HCT116 (cell line): Measurements from ENCODE around the gene DSTYK. TPM values are rescaled to one million over a fixed set of nuclear protein-coding genes. Genes with fewer than 3 reads are reported as not detected.

Source experiments
- ATAC-seq: fragments of 200-7000 bp; cut with Tn5 transposase; 2 replicates; pipeline ENCODE4 v1.9.1; 2020; ENCODE audit warnings: mild to moderate bottlenecking, moderate library complexity
- BruUV-seq: library from RNA; stranded (reverse); fragments of 400-500 nt; replicated peaks from 2 replicates; lab custom pipeline; 2021; lab: Mats Ljungman, UMichigan
- CTCF ChIA-PET: fragments of 300-600 bp; sonication (Branson Sonifier 250); formaldehyde crosslinking; loops from one replicate; lab custom pipeline; 2021; ENCODE audit warnings: antibody characterized with exemption; lab: Charles Lee
- POLR2A ChIA-PET: fragments of 300-600, 350-600 bp; sonication (Branson Sonifier 250); formaldehyde crosslinking; loops from one replicate; lab custom pipeline; 2021; ENCODE audit warnings: antibody characterized with exemption; lab: Charles Lee
- RAD21 ChIA-PET, 2 experiments: fragments of 300-600 bp; sonication (Branson Sonifier 250); formaldehyde crosslinking; loops; one replicate each; lab custom pipeline; 2023; ENCODE audit warnings: low total read pairs in 2 of 2; ENCODE audit not compliant: uncharacterized antibody in 2 of 2, unreplicated experiment in 2 of 2, low non-redundant PET in 1 of 2; lab: Charles Lee
- DNase-seq: peaks from one replicate; pipeline ENCODE4 v3.0.0-alpha.2; 2010; ENCODE audit warnings: low read depth, low spot score
- H2AFZ ChIP-seq: fragments of 200-600 bp; shearing (Covaris generic), sonication (generic); 2 replicates; pipeline ENCODE4 v1.6.1; 2017; ENCODE audit warnings: low read depth, mixed run types, mixed read lengths, antibody characterized with exemption, low read length; ENCODE audit not compliant: poor library complexity, severe bottlenecking
- H3K27ac ChIP-seq: 2 replicates; pipeline ENCODE4 v1.5.1; 2012; ENCODE audit warnings: low read depth, low read length
- H3K27me3 ChIP-seq: fragments of 200-600 bp; sonication (generic); 2 replicates; pipeline ENCODE4 v1.6.1; 2016; ENCODE audit warnings: mixed run types, low read length, mixed read lengths; ENCODE audit not compliant: insufficient read depth
- H3K36me3 ChIP-seq, 2 experiments: fragments of 200-500 bp in 1 of 2; fragments of 200-600 bp in 1 of 2; sonication (Bioruptor generic) in 1 of 2; sonication (generic) in 1 of 2; 2 replicates each; pipeline versions ENCODE4 v1.5.1 to v1.6.1; 2014 to 2016; ENCODE audit warnings: low read length in 2 of 2, inconsistent platforms in 1 of 2, mixed read lengths in 1 of 2, mixed run types in 1 of 2; ENCODE audit not compliant: insufficient read depth in 2 of 2, control insufficient read depth in 1 of 2
- H3K4me1 ChIP-seq, 2 experiments: fragments of 200-600 bp in 1 of 2; sonication (generic) in 1 of 2; 2 replicates each; pipeline versions ENCODE4 v1.5.1 to v1.6.1; 2012 to 2017; ENCODE audit warnings: low read length in 2 of 2, inconsistent platforms in 1 of 2, mild to moderate bottlenecking in 1 of 2, mixed read lengths in 1 of 2, mixed run types in 1 of 2, moderate library complexity in 1 of 2; ENCODE audit not compliant: insufficient read depth in 2 of 2, control insufficient read depth in 1 of 2
- H3K4me2 ChIP-seq: fragments of 200-600 bp; sonication (generic); 2 replicates; pipeline ENCODE4 v1.6.1; 2017; ENCODE audit warnings: mixed run types, low read length, mixed read lengths
- H3K4me3 ChIP-seq, 2 experiments: fragments of 200-600 bp in 1 of 2; sonication (generic) in 1 of 2; replicated peaks in 1 of 2; 2 replicates each; pipeline ENCODE4 v1.5.1; 2011 to 2016; ENCODE audit warnings: low read length in 2 of 2, control low read depth in 1 of 2, low read depth in 1 of 2, mild to moderate bottlenecking in 1 of 2, mixed read lengths in 1 of 2, mixed run types in 1 of 2
- H3K79me2 ChIP-seq: fragments of 200-600 bp; sonication (generic); 2 replicates; pipeline ENCODE4 v1.6.1; 2017; ENCODE audit warnings: mild to moderate bottlenecking, mixed run types, low read length, moderate library complexity, mixed read lengths; ENCODE audit not compliant: insufficient read depth
- H3K9ac ChIP-seq: fragments of 200-600 bp; sonication (generic); 2 replicates; pipeline ENCODE4 v1.6.1; 2016; ENCODE audit warnings: low read length, mixed read lengths
- H3K9me2 ChIP-seq: fragments of 200-600 bp; sonication (generic), shearing (Covaris generic); 2 replicates; pipeline ENCODE4 v1.6.1; 2017; ENCODE audit warnings: mixed run types, mild to moderate bottlenecking, moderate library complexity; ENCODE audit not compliant: insufficient read depth
- H3K9me3 ChIP-seq, 2 experiments: fragments of 200-500 bp in 1 of 2; fragments of 200-600 bp in 1 of 2; sonication (Bioruptor generic) in 1 of 2; sonication (generic) in 1 of 2; 2 replicates each; pipeline ENCODE4 v1.6.1; 2014 to 2017; ENCODE audit warnings: low read length in 2 of 2, mixed read lengths in 2 of 2, inconsistent platforms in 1 of 2, low read depth in 1 of 2, mild to moderate bottlenecking in 1 of 2, mixed run types in 1 of 2, moderate library complexity in 1 of 2; ENCODE audit not compliant: control insufficient read depth in 1 of 2, insufficient read depth in 1 of 2
- H4K20me1 ChIP-seq: fragments of 200-600 bp; sonication (generic), shearing (Covaris generic); 2 replicates; pipeline ENCODE4 v1.6.1; 2017; ENCODE audit warnings: mixed run types, mild to moderate bottlenecking, moderate library complexity; ENCODE audit not compliant: insufficient read depth
- CBX3 ChIP-seq: IDR thresholded peaks from 2 replicates; pipeline ENCODE4 v1.6.1; 2012; ENCODE audit warnings: low read depth
- CEBPB ChIP-seq: IDR thresholded peaks from 2 replicates; pipeline ENCODE4 v1.6.1; 2012; ENCODE audit warnings: low read depth
- EGR1 ChIP-seq: IDR thresholded peaks from 2 replicates; pipeline ENCODE4 v1.6.1; 2012; ENCODE audit warnings: low read depth
- ELF1 ChIP-seq: IDR thresholded peaks from 2 replicates; pipeline ENCODE4 v1.6.1; 2012; ENCODE audit warnings: low read depth, borderline replicate concordance
- EZH2phosphoT487 ChIP-seq: fragments of 200-600 bp; IDR thresholded peaks from 2 replicates; pipeline ENCODE4 v1.6.1; 2018; ENCODE audit warnings: antibody characterized with exemption, borderline replicate concordance
- FOSL1 ChIP-seq: IDR thresholded peaks from 2 replicates; pipeline ENCODE4 v1.6.1; 2012; ENCODE audit warnings: low read depth
- JUND ChIP-seq: IDR thresholded peaks from 2 replicates; pipeline ENCODE4 v1.6.1; 2012
- MAX ChIP-seq: IDR thresholded peaks from 2 replicates; pipeline ENCODE4 v1.6.1; 2012
- POLR2A ChIP-seq: IDR thresholded peaks from 2 replicates; pipeline ENCODE4 v1.7.0; 2011; ENCODE audit warnings: borderline replicate concordance; ENCODE audit not compliant: insufficient read depth, insufficient read length; ENCODE audit errors: extremely low read depth
- POLR2AphosphoS5 ChIP-seq: IDR thresholded peaks from 2 replicates; pipeline ENCODE4 v1.6.1; 2011; ENCODE audit warnings: mild to moderate bottlenecking, low read depth, low read length, moderate library complexity
- RAD21 ChIP-seq: IDR thresholded peaks from 2 replicates; pipeline ENCODE4 v1.6.1; 2012; ENCODE audit warnings: low read depth, mild to moderate bottlenecking
- SP1 ChIP-seq: IDR thresholded peaks from 2 replicates; pipeline ENCODE4 v1.6.1; 2012; ENCODE audit warnings: low read depth
- SRF ChIP-seq: IDR thresholded peaks from 2 replicates; pipeline ENCODE4 v1.6.1; 2012; ENCODE audit warnings: low read depth
- TCF7L2 ChIP-seq: IDR thresholded peaks from 2 replicates; pipeline ENCODE4 v1.7.0; 2011; ENCODE audit warnings: borderline replicate concordance, inconsistent platforms; ENCODE audit not compliant: insufficient read depth, insufficient read length; ENCODE audit errors: extremely low read depth
- ZFX ChIP-seq: fragments of 450-650 bp; IDR thresholded peaks from 2 replicates; pipeline ENCODE4 v1.6.1; 2017
- ZNF274 ChIP-seq: fragments of 200-500 bp; sonication (Bioruptor generic); IDR thresholded peaks from 2 replicates; pipeline ENCODE4 v1.6.1; 2014; ENCODE audit warnings: mild to moderate bottlenecking, low read depth, low read length, inconsistent platforms
- intact Hi-C: fragments of 100-400 bp; cut with micrococcal nuclease; formaldehyde crosslinking; loops from 2 replicates; pipeline ENCODE4 v1.10.0; 2022
- total RNA-seq: library from RNA; stranded (reverse); gene quantifications from one replicate; pipeline ENCODE4 v1.2.1, GENCODE V29; 2021; ENCODE audit not compliant: unreplicated experiment
- TF ChIP-seq, protein P1 (sequence below): IDR thresholded peaks from 2 replicates; pipeline ENCODE4 v1.6.1; 2011; ENCODE audit warnings: mild to moderate bottlenecking, low read length, moderate library complexity; ENCODE audit not compliant: insufficient replicate concordance; ENCODE audit errors: extremely low read depth
- TF ChIP-seq, protein P2 (sequence below): IDR thresholded peaks from 2 replicates; pipeline ENCODE4 v1.6.1; 2012; ENCODE audit warnings: low read depth
- TF ChIP-seq, protein P3 (sequence below), 3 experiments: fragments of 200-600 bp in 1 of 3; sonication (generic) in 1 of 3; IDR thresholded peaks in 2 of 3; conservative IDR thresholded peaks in 1 of 3; 2 replicates each; pipeline ENCODE4 v1.5.1; 2012 to 2017; ENCODE audit warnings: low read depth in 2 of 3, low read length in 2 of 3, antibody characterized with exemption in 1 of 3, borderline replicate concordance in 1 of 3, control low read depth in 1 of 3, mild to moderate bottlenecking in 1 of 3, mixed read lengths in 1 of 3, mixed run types in 1 of 3, moderate library complexity in 1 of 3; ENCODE audit not compliant: insufficient read depth in 1 of 3

The DSTYK gene
- total RNA-seq, 1 experiment from 2014 or later: 6.6 TPM

GRCh38 chr1:205121660-205122488, 89.6 kb downstream of the DSTYK start, which contains the start of gene RBBP5:
Gene RBBP5, minus strand, starts transcription at chr1:205121978. Its CDS starts 105 bp downstream, at chr1:205121873.
- intact Hi-C loops: loop anchor here (1.0 to 2.0 kb wide), 3 partner anchors 19 to 134 kb away; partner anchors contain the start of gene DSTYK
- Histone ChIP-seq H3K9ac (peak within 1 kb of the TSS; percentile 81), H3K79me2 (peaks cover 45% of the 10 kb centered on the region), H3K4me1 (peaks cover 7 to 22% of the 10 kb centered on the region in 2 experiments; a peak in 3 of 4 replicates), H3K9me3 (no peaks in the 10 kb centered on the region), H3K4me3 (peak within 1 kb of the TSS; percentile 90 to 98), H3K4me2 (peak within 1 kb of the TSS; percentile 97), H3K36me3 (no peaks in the 10 kb centered on the region), H3K9me2 (no peaks in the 10 kb centered on the region), H2AFZ (peak within 1 kb of the TSS; percentile 98), H3K27me3 (no peaks in the 10 kb centered on the region), H4K20me1 (no peaks in the 10 kb centered on the region), H3K27ac (peak within 1 kb of the TSS; percentile 70)
- ATAC-seq (peak; percentile 99), DNase-seq (peak; percentile 97)
- no TSS peak for BruUV-seq
- ChIA-PET POLR2A (interaction anchor here (0.8 to 1.2 kb wide), 6 partner anchors 10 to 104 kb away, joined by 3 to 5 read pairs (median 3); no protein-coding TSS in a partner anchor), CTCF (interaction anchor here (0.6 to 2.7 kb wide), 6 partner anchors 12 to 134 kb away, joined by 3 to 9 read pairs (median 5); no protein-coding TSS in a partner anchor), RAD21 (no interaction called here)
- peak; percentile 95 for TF ChIP-seq POLR2AphosphoS5
- TF ChIP-seq ZNF274: no peak
- TF ChIP-seq, protein P1, sequence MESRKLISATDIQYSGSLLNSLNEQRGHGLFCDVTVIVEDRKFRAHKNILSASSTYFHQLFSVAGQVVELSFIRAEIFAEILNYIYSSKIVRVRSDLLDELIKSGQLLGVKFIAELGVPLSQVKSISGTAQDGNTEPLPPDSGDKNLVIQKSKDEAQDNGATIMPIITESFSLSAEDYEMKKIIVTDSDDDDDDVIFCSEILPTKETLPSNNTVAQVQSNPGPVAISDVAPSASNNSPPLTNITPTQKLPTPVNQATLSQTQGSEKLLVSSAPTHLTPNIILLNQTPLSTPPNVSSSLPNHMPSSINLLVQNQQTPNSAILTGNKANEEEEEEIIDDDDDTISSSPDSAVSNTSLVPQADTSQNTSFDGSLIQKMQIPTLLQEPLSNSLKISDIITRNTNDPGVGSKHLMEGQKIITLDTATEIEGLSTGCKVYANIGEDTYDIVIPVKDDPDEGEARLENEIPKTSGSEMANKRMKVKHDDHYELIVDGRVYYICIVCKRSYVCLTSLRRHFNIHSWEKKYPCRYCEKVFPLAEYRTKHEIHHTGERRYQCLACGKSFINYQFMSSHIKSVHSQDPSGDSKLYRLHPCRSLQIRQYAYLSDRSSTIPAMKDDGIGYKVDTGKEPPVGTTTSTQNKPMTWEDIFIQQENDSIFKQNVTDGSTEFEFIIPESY: peak; percentile 61
- TF ChIP-seq, protein P2, sequence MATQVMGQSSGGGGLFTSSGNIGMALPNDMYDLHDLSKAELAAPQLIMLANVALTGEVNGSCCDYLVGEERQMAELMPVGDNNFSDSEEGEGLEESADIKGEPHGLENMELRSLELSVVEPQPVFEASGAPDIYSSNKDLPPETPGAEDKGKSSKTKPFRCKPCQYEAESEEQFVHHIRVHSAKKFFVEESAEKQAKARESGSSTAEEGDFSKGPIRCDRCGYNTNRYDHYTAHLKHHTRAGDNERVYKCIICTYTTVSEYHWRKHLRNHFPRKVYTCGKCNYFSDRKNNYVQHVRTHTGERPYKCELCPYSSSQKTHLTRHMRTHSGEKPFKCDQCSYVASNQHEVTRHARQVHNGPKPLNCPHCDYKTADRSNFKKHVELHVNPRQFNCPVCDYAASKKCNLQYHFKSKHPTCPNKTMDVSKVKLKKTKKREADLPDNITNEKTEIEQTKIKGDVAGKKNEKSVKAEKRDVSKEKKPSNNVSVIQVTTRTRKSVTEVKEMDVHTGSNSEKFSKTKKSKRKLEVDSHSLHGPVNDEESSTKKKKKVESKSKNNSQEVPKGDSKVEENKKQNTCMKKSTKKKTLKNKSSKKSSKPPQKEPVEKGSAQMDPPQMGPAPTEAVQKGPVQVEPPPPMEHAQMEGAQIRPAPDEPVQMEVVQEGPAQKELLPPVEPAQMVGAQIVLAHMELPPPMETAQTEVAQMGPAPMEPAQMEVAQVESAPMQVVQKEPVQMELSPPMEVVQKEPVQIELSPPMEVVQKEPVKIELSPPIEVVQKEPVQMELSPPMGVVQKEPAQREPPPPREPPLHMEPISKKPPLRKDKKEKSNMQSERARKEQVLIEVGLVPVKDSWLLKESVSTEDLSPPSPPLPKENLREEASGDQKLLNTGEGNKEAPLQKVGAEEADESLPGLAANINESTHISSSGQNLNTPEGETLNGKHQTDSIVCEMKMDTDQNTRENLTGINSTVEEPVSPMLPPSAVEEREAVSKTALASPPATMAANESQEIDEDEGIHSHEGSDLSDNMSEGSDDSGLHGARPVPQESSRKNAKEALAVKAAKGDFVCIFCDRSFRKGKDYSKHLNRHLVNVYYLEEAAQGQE: no peak
- TF ChIP-seq CBX3: peak; percentile 99
- peak; percentile 48 for TF ChIP-seq RAD21
- TF ChIP-seq TCF7L2: peak; percentile 67
- peak; percentile 94 for TF ChIP-seq SRF
- peak; percentile 61; the same call in 1 of the 2 replicates for TF ChIP-seq FOSL1
- peak; percentile 84 for TF ChIP-seq EGR1
- peak; percentile 78 for TF ChIP-seq MAX
- TF ChIP-seq ELF1: peak; percentile 88
- peak; percentile 76 for TF ChIP-seq CEBPB
- no peak for TF ChIP-seq EZH2phosphoT487
- no peak for TF ChIP-seq ZFX
- TF ChIP-seq, protein P3, sequence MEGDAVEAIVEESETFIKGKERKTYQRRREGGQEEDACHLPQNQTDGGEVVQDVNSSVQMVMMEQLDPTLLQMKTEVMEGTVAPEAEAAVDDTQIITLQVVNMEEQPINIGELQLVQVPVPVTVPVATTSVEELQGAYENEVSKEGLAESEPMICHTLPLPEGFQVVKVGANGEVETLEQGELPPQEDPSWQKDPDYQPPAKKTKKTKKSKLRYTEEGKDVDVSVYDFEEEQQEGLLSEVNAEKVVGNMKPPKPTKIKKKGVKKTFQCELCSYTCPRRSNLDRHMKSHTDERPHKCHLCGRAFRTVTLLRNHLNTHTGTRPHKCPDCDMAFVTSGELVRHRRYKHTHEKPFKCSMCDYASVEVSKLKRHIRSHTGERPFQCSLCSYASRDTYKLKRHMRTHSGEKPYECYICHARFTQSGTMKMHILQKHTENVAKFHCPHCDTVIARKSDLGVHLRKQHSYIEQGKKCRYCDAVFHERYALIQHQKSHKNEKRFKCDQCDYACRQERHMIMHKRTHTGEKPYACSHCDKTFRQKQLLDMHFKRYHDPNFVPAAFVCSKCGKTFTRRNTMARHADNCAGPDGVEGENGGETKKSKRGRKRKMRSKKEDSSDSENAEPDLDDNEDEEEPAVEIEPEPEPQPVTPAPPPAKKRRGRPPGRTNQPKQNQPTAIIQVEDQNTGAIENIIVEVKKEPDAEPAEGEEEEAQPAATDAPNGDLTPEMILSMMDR (IDR thresholded peaks at IDR 0.05 in 2 of 3, conservative IDR thresholded peaks at IDR 0.05 in 1 of 3; ENCODE audit: borderline replicate concordance in 1 of 3, insufficient read depth in 1 of 3, low read depth in 2 of 3, low read length in 2 of 3): peak; percentile 72 to 96 (median 72)
- TF ChIP-seq SP1: peak; percentile 96
- TF ChIP-seq POLR2A: peak; percentile 84
- peak; percentile 47 for TF ChIP-seq JUND
